ENCODE results near the gene ACOT7. TPM values are rescaled to one million over a fixed set of nuclear protein-coding genes. Genes with fewer than 3 reads are reported as not detected.

The ACOT7 gene
- total RNA-seq, 1 experiment from 2014 or later, result 151 TPM

- ChIA-PET CTCF (interaction anchor here (1.5 kb wide), 1 partner anchor 124 kb away, joined by 3 read pairs; no protein-coding TSS in a partner anchor), POLR2A (no interaction called here)
- Mint-ChIP-seq H3K9me3 (peaks cover 12% of the 10 kb centered on the region), H3K27me3 (ENCODE audit: low read depth) (no peaks in the 10 kb centered on the region), H3K4me3 (no peak overlapping the region), H3K4me1 (no peaks in the 10 kb centered on the region), H3K27ac (peak overlapping the region; percentile 61), H3K36me3 (peaks cover 35% of the 10 kb centered on the region)
- no peak for TF ChIP-seq TEAD4 (CRISPR knock-in tag; IDR thresholded peaks at IDR 0.05)
- no peak for TF ChIP-seq STAT6 (CRISPR knock-in tag; conservative IDR thresholded peaks at IDR 0.05; ENCODE audit: low read depth)
- no peak for TF ChIP-seq ETV6 (CRISPR knock-in tag; IDR thresholded peaks at IDR 0.05)
- TF ChIP-seq NR1H2 (CRISPR knock-in tag; IDR thresholded peaks at IDR 0.05), result no peak
- no peak for TF ChIP-seq GRHL2 (CRISPR knock-in tag; IDR thresholded peaks at IDR 0.05; ENCODE audit: insufficient replicate concordance, severe bottlenecking)
- no peak for TF ChIP-seq MXD4 (CRISPR knock-in tag; IDR thresholded peaks at IDR 0.05; ENCODE audit: borderline replicate concordance)
- TF ChIP-seq ZNF416 (CRISPR knock-in tag; IDR thresholded peaks at IDR 0.05), result no peak
- ATAC-seq (no peak), DNase-seq (ENCODE audit: low spot score) (no peak)
Observed at GRCh38 chr1:6313393-6314200, 80.0 kb downstream of the ACOT7 start.

- ChIA-PET CTCF (interaction anchor here (1.4 kb wide), 1 partner anchor 113 kb away, joined by 3 read pairs; no protein-coding TSS in a partner anchor), POLR2A (no interaction called here)
- ATAC-seq, result no peak
- Mint-ChIP-seq H3K36me3 (peaks cover 41% of the 10 kb centered on the region), H3K27me3 (ENCODE audit: low read depth) (no peaks in the 10 kb centered on the region), H3K4me1 (no peaks in the 10 kb centered on the region), H3K27ac (no peak overlapping the region), H3K9me3 (peaks cover 36% of the 10 kb centered on the region), H3K4me3 (no peak overlapping the region)
- DNase-seq (ENCODE audit: low spot score), result no peak
- TF ChIP-seq KAT7 (CRISPR knock-in tag; IDR thresholded peaks at IDR 0.05; ENCODE audit: borderline replicate concordance) (no peak), ETV6 (CRISPR knock-in tag; IDR thresholded peaks at IDR 0.05) (no peak), IRF2 (CRISPR knock-in tag; IDR thresholded peaks at IDR 0.05; ENCODE audit: borderline replicate concordance, low read depth) (no peak), ARID4B (CRISPR knock-in tag; IDR thresholded peaks at IDR 0.05; ENCODE audit: borderline replicate concordance) (no peak), SMAD3 (CRISPR knock-in tag; IDR thresholded peaks at IDR 0.05; ENCODE audit: borderline replicate concordance) (no peak), NR2C2 (CRISPR knock-in tag; IDR thresholded peaks at IDR 0.05) (no peak), ATF6 (CRISPR knock-in tag; IDR thresholded peaks at IDR 0.05) (no peak), IRF1 (CRISPR knock-in tag; IDR thresholded peaks at IDR 0.05) (no peak), ZBTB43 (CRISPR knock-in tag; IDR thresholded peaks at IDR 0.05) (no peak), ELF4 (CRISPR knock-in tag; IDR thresholded peaks at IDR 0.05; ENCODE audit: low read depth) (no peak), MYBL2 (CRISPR knock-in tag; IDR thresholded peaks at IDR 0.05) (no peak), ATF2 (CRISPR knock-in tag; IDR thresholded peaks at IDR 0.05; ENCODE audit: borderline replicate concordance, low read depth) (no peak)
Observed at GRCh38 chr1:6310116-6310848, 83.3 kb downstream of the ACOT7 start.
